ENCODE measurements around the gene SOX11. TPM values are rescaled to one million over a fixed set of nuclear protein-coding genes. Genes with fewer than 3 reads are reported as not detected.

Gene SOX11
- polyA plus RNA-seq, 1 donor from 2014 or later: 146 TPM

GRCh38 chr2:5699963-5700362 lies 7.8 kb downstream of the SOX11 start (continued):
- TF ChIP-seq SMC3 (conservative IDR thresholded peaks at IDR 0.05; ENCODE audit: poor library complexity): no peak
- TF ChIP-seq TAF1 (IDR thresholded peaks at IDR 0.05; ENCODE audit: low read depth): no peak
- TF ChIP-seq POLR2AphosphoS5 (IDR thresholded peaks at IDR 0.05): no peak

DNA sequence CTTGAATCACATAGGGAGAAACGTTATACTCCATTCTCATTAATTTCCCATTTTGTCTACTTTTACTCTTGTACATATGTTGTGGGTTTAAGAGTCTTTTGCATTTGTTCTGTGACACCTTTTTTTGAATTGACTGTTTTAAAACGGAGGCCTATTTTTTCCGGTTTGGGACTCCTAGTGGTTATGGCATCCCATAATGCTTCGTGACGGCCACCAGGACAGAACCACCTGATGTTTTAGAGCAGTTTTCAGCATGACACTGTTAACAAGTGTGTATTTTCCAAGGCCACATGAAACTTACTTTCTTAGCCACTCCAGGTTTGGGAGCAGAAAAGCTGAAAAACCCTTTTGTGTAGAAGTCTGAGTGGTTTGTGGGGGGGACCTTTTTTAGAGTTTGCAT lies 8.4 kb downstream of the SOX11 start:
- peak overlapping the region; percentile 99 for H3K27ac ChIP-seq (ENCODE audit: low read length)
- peak overlapping the region; percentile 98 for H3K9ac ChIP-seq (ENCODE audit: low read length)
- no peak overlapping the region for H2AFZ ChIP-seq (ENCODE audit: low read depth, low read length)
- peak overlapping the region; percentile 96 for H3K4me2 ChIP-seq (ENCODE audit: low read length)
- peaks cover 84% of the 10 kb centered on the region for H3K79me2 ChIP-seq (replicated peaks; ENCODE audit: insufficient read depth, low read length)
- H3F3A ChIP-seq (ENCODE audit: insufficient read depth, low read length, poor library complexity, severe bottlenecking): peaks cover 12% of the 10 kb centered on the region
- peaks cover 12% of the 10 kb centered on the region for H3K36me3 ChIP-seq (ENCODE audit: insufficient read depth, low read length)
- no peak for TF ChIP-seq TAF1 (IDR thresholded peaks at IDR 0.05; ENCODE audit: low read depth)
- no peak for TF ChIP-seq EZH2 (IDR thresholded peaks at IDR 0.05; ENCODE audit: borderline replicate concordance, insufficient read depth, low read length, poor library complexity, severe bottlenecking)
- TF ChIP-seq MXI1 (conservative IDR thresholded peaks at IDR 0.05; ENCODE audit: poor library complexity, severe bottlenecking): no peak
- TF ChIP-seq POLR2AphosphoS5 (IDR thresholded peaks at IDR 0.05): no peak
- TF ChIP-seq, protein P1, sequence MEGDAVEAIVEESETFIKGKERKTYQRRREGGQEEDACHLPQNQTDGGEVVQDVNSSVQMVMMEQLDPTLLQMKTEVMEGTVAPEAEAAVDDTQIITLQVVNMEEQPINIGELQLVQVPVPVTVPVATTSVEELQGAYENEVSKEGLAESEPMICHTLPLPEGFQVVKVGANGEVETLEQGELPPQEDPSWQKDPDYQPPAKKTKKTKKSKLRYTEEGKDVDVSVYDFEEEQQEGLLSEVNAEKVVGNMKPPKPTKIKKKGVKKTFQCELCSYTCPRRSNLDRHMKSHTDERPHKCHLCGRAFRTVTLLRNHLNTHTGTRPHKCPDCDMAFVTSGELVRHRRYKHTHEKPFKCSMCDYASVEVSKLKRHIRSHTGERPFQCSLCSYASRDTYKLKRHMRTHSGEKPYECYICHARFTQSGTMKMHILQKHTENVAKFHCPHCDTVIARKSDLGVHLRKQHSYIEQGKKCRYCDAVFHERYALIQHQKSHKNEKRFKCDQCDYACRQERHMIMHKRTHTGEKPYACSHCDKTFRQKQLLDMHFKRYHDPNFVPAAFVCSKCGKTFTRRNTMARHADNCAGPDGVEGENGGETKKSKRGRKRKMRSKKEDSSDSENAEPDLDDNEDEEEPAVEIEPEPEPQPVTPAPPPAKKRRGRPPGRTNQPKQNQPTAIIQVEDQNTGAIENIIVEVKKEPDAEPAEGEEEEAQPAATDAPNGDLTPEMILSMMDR (IDR thresholded peaks at IDR 0.05; ENCODE audit: poor library complexity, severe bottlenecking): no peak
- TF ChIP-seq EP300 (conservative IDR thresholded peaks at IDR 0.05; ENCODE audit: poor library complexity, severe bottlenecking): no peak
- no peak for TF ChIP-seq SMC3 (conservative IDR thresholded peaks at IDR 0.05; ENCODE audit: poor library complexity)
- TF ChIP-seq RAD21 (conservative IDR thresholded peaks at IDR 0.05): no peak
- no peaks in the 10 kb centered on the region for H3K27me3 ChIP-seq (ENCODE audit: insufficient read depth, low read depth, low read length)
- peaks cover 34% of the 10 kb centered on the region for H4K20me1 ChIP-seq (ENCODE audit: insufficient read depth)
- peak overlapping the region; percentile 95 for H3K4me3 ChIP-seq (ENCODE audit: low read length)
- H3K9me3 ChIP-seq (ENCODE audit: low read length): no peaks in the 10 kb centered on the region
- H3K9me2 ChIP-seq (ENCODE audit: insufficient read depth, low read length): no peaks in the 10 kb centered on the region

DNA sequence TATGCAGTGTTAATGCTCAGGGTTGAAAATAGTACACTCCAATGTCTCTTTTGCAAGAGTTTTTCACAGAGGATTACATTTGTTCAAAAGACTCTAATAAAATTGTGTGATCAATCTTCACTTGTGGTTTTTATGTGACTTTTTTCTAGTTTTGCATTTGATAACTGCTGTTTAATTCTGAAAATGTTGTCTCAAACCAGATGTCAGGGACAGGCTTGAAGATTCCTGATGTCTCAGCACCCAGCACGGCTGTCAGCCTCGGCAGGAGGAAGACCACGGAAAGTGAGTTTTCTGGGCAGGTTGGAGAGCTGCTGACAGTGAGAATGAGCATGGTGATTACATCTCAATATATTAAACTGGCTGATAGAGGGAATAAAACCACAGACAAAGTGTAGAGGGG lies 9.1 kb downstream of the SOX11 start:
- peak overlapping the region; percentile 95 for H3K4me3 ChIP-seq (ENCODE audit: low read length)
- peak overlapping the region; percentile 96 for H3K4me2 ChIP-seq (ENCODE audit: low read length)
- H3F3A ChIP-seq (ENCODE audit: insufficient read depth, low read length, poor library complexity, severe bottlenecking): peaks cover 11% of the 10 kb centered on the region
- no peaks in the 10 kb centered on the region for H3K9me2 ChIP-seq (ENCODE audit: insufficient read depth, low read length)
- H3K27ac ChIP-seq (ENCODE audit: low read length): peak overlapping the region; percentile 99
- TF ChIP-seq SMC3 (conservative IDR thresholded peaks at IDR 0.05; ENCODE audit: poor library complexity): no peak
- no peak for TF ChIP-seq MXI1 (conservative IDR thresholded peaks at IDR 0.05; ENCODE audit: poor library complexity, severe bottlenecking)
- peak; percentile 29 for TF ChIP-seq POLR2AphosphoS5 (IDR thresholded peaks at IDR 0.05)
- no peak for TF ChIP-seq REST (IDR thresholded peaks at IDR 0.05; ENCODE audit: borderline replicate concordance)
- TF ChIP-seq RAD21 (conservative IDR thresholded peaks at IDR 0.05): no peak
- no peak for TF ChIP-seq TAF1 (IDR thresholded peaks at IDR 0.05; ENCODE audit: low read depth)
- peak; percentile 32 for TF ChIP-seq EP300 (conservative IDR thresholded peaks at IDR 0.05; ENCODE audit: poor library complexity, severe bottlenecking)
- TF ChIP-seq, protein P1 (IDR thresholded peaks at IDR 0.05; ENCODE audit: poor library complexity, severe bottlenecking): no peak
- no peak for TF ChIP-seq EZH2 (IDR thresholded peaks at IDR 0.05; ENCODE audit: borderline replicate concordance, insufficient read depth, low read length, poor library complexity, severe bottlenecking)
- H2AFZ ChIP-seq (ENCODE audit: low read depth, low read length): no peak overlapping the region
- no peaks in the 10 kb centered on the region for H3K9me3 ChIP-seq (ENCODE audit: low read length)
- peak overlapping the region; percentile 98 for H3K9ac ChIP-seq (ENCODE audit: low read length)
- H4K20me1 ChIP-seq (ENCODE audit: insufficient read depth): peaks cover 27% of the 10 kb centered on the region
- H3K36me3 ChIP-seq (ENCODE audit: insufficient read depth, low read length): peaks cover 8% of the 10 kb centered on the region
- no peaks in the 10 kb centered on the region for H3K27me3 ChIP-seq (ENCODE audit: insufficient read depth, low read depth, low read length)
- peaks cover 77% of the 10 kb centered on the region for H3K79me2 ChIP-seq (replicated peaks; ENCODE audit: insufficient read depth, low read length)
